K562 (cell line): ENCODE measurements around the gene BICD1. TPM values are rescaled to one million over a fixed set of nuclear protein-coding genes. Genes with fewer than 3 reads are reported as not detected.

ENCODE experiments used
- ATAC-seq: fragments of 200-7000 bp; cut with Tn5 transposase; 3 replicates; pipeline ENCODE4 v1.9.1; 2020; ENCODE audit warnings: moderate library complexity
- BruUV-seq: library from RNA; stranded (reverse); fragments of 400-500 nt; replicated peaks from 2 replicates; lab custom pipeline; 2021; lab: Mats Ljungman, UMichigan
- CTCF ChIA-PET: fragments of 300-600 bp; formaldehyde crosslinking; extraction: SDS; loops from one replicate; lab custom pipeline; 2021; ENCODE audit warnings: low intra/inter-chr PET ratio; lab: Yijun Ruan, JAX
- POLR2A ChIA-PET: fragments of 300-600, 350-650 bp; sonication (Branson Sonifier 250); formaldehyde crosslinking; extraction: SDS; loops from one replicate; lab custom pipeline; 2021; ENCODE audit warnings: antibody characterized with exemption, inconsistent platforms; lab: Yijun Ruan, JAX
- DNase-seq, 4 experiments: peaks; one replicate each; pipeline versions ENCODE4 v3.0.0 to v3.0.0-alpha.2; 2011 to 2018; ENCODE audit warnings: low spot score in 3 of 4, mixed read lengths in 3 of 4; ENCODE audit errors: extremely low read depth in 1 of 4
- FAIRE-seq: peaks from 2 replicates; lab custom pipeline; 2011; peaks lifted over from hg19 to GRCh38; lab: Jason Lieb, UNC
- H2AFZ ChIP-seq: 2 replicates; pipeline ENCODE4 v1.6.0; 2011; ENCODE audit warnings: low read depth, low read length, control low read depth, inconsistent platforms
- H3K27ac ChIP-seq: fragments of 200-600 bp; 3 replicates; pipeline ENCODE4 v1.8.0; 2011; ENCODE audit warnings: low read depth, mild to moderate bottlenecking, control low read depth, inconsistent platforms, low read length, moderate library complexity, mixed read lengths; ENCODE audit errors: extremely low read depth
- H3K27me3 ChIP-seq, 2 experiments: fragments of 300-600 bp in 1 of 2; 2 replicates in 1 of 2; 3 replicates in 1 of 2; pipeline versions ENCODE4 v1.6.0 to v1.8.0; 2011; ENCODE audit warnings: inconsistent platforms in 2 of 2, low read length in 2 of 2, mild to moderate bottlenecking in 1 of 2, mixed read lengths in 1 of 2, moderate library complexity in 1 of 2; ENCODE audit not compliant: control insufficient read depth in 2 of 2, insufficient read depth in 2 of 2
- H3K36me3 ChIP-seq: fragments of 300-600 bp; 3 replicates; pipeline ENCODE4 v1.8.0; 2011; ENCODE audit warnings: mild to moderate bottlenecking, low read length, inconsistent platforms; ENCODE audit not compliant: control insufficient read depth, insufficient read depth
- H3K4me1 ChIP-seq, 2 experiments: fragments of 200-600 bp in 1 of 2; replicated peaks in 1 of 2; 2 replicates in 1 of 2; 3 replicates in 1 of 2; pipeline versions ENCODE4 v1.5.1 to v1.8.0; 2011; ENCODE audit warnings: inconsistent platforms in 2 of 2, low read length in 2 of 2, mild to moderate bottlenecking in 1 of 2, mixed read lengths in 1 of 2, moderate library complexity in 1 of 2; ENCODE audit not compliant: control insufficient read depth in 2 of 2, insufficient read depth in 2 of 2
- H3K4me2 ChIP-seq: 2 replicates; pipeline ENCODE4 v1.6.1; 2011; ENCODE audit warnings: low read length, control low read depth, inconsistent platforms, mixed read lengths; ENCODE audit not compliant: insufficient read depth
- H3K4me3 ChIP-seq: fragments of 200-600 bp; sonication (generic), shearing (Covaris generic); 2 replicates; pipeline ENCODE4 v1.5.1; 2016; ENCODE audit warnings: control low read depth, inconsistent platforms
- H3K79me2 ChIP-seq: fragments of 200-600 bp; 3 replicates; pipeline ENCODE4 v1.8.0; 2011; ENCODE audit warnings: low read length, inconsistent platforms; ENCODE audit not compliant: control insufficient read depth, insufficient read depth
- H3K9ac ChIP-seq, 2 experiments: 2 replicates each; pipeline versions ENCODE4 v1.6.0 to v1.6.1; 2011; ENCODE audit warnings: low read depth in 2 of 2, low read length in 2 of 2, control low read depth in 1 of 2, inconsistent platforms in 1 of 2, mild to moderate bottlenecking in 1 of 2, mixed read lengths in 1 of 2; ENCODE audit not compliant: insufficient read depth in 1 of 2
- H3K9me1 ChIP-seq: one replicate; pipeline ENCODE4 v1.6.0; 2011; ENCODE audit warnings: inconsistent platforms, mild to moderate bottlenecking, low read length, moderate library complexity; ENCODE audit not compliant: control insufficient read depth, insufficient read depth
- H3K9me3 ChIP-seq: replicated peaks from 2 replicates; pipeline ENCODE4 v1.5.1; 2011; ENCODE audit warnings: low read depth, low read length, inconsistent platforms; ENCODE audit not compliant: control insufficient read depth, insufficient read depth
- H4K20me1 ChIP-seq: replicated peaks from 2 replicates; pipeline ENCODE4 v1.6.1; 2011; ENCODE audit warnings: low read length, inconsistent platforms, mixed read lengths; ENCODE audit not compliant: control insufficient read depth, insufficient read depth
- CEBPB ChIP-seq: fragments of 450-650 bp; IDR thresholded peaks from 2 replicates; pipeline ENCODE4 v1.6.1; 2016; ENCODE audit warnings: missing genetic modification characterization, missing compliant biosample characterization
- CREM ChIP-seq: IDR thresholded peaks from 2 replicates; pipeline ENCODE4 v1.6.1; 2014; ENCODE audit warnings: antibody characterized with exemption, low read depth
- FOS ChIP-seq: IDR thresholded peaks from 3 replicates; pipeline ENCODE4 v1.6.1; 2011; ENCODE audit not compliant: insufficient read length; ENCODE audit errors: extremely low read depth
- JUN ChIP-seq, 2 experiments: sonication (generic) in 1 of 2; formaldehyde crosslinking in 1 of 2; IDR thresholded peaks; 2 replicates each; pipeline versions ENCODE4 v1.6.1 to v1.8.0; 2012 to 2022; ENCODE audit warnings: borderline replicate concordance in 2 of 2, mild to moderate bottlenecking in 2 of 2, improper control_type of control experiment in 1 of 2, low read depth in 1 of 2, low read length in 1 of 2, missing genetic modification reagents in 1 of 2
- MEIS2 ChIP-seq: fragments of 450-650 bp; IDR thresholded peaks from 2 replicates; pipeline ENCODE4 v1.6.1; 2014; ENCODE audit warnings: mild to moderate bottlenecking; ENCODE audit not compliant: partially characterized antibody
- SMARCE1 ChIP-seq: fragments of 450-650 bp; IDR thresholded peaks from 2 replicates; pipeline ENCODE4 v1.7.1; 2016; ENCODE audit warnings: mild to moderate bottlenecking
- ZNF766 ChIP-seq: fragments of 200-800 bp; sonication (Bioruptor generic); conservative IDR thresholded peaks from 2 replicates; pipeline ENCODE4 v1.6.1; 2016; ENCODE audit warnings: missing genetic modification characterization, missing compliant biosample characterization
- WGBS: fragments of 100-300 bp; shearing (Covaris generic); methylation state at CpG from one replicate; pipeline ENCODE4 v1.1.6; 2016; ENCODE audit warnings: low coverage, mixed read lengths; ENCODE audit not compliant: insufficient coverage; ENCODE audit errors: missing lambda C conversion rate; 5-methylcytosine and 5-hydroxymethylcytosine counted together
- in situ Hi-C: fragments of 300-500 bp; cut with MboI; formaldehyde crosslinking; loops from 4 replicates; pipeline ENCODE4 v1.15.0; 2018; ENCODE audit warnings: inconsistent platforms, mixed read lengths
- intact Hi-C: fragments of 100-400 bp; cut with micrococcal nuclease; formaldehyde crosslinking; loops from 2 replicates; pipeline ENCODE4 v1.14.2; 2022
- polyA plus RNA-seq, 8 experiments: library from polyadenylated mRNA; depleted of rRNA in 4 of 8; stranded (reverse) in 5 of 8; unstranded in 3 of 8; fragments of >200 nt; fragmentation: Nextera tagmentation in 2 of 8; fragmentation: Illumina TruSeq in 1 of 8; extraction: Ambion mirVana in 2 of 8; extraction: Trizol in 1 of 8; gene quantifications; 2 replicates each; pipeline versions ENCODE4 v1.2.1 to v1.2.3, GENCODE V29; 2011 to 2014; ENCODE audit warnings: inconsistent platforms in 1 of 8, missing spikeins in 1 of 8
- total RNA-seq, 7 experiments: library from RNA; depleted of rRNA in 6 of 7; stranded (reverse); fragments of >200 nt in 6 of 7; fragmentation: Illumina TruSeq in 2 of 7; extraction: Trizol in 2 of 7; gene quantifications; 2 replicates each; pipeline versions ENCODE4 v1.2.1 to v1.2.3, GENCODE V29; 2011 to 2021; ENCODE audit warnings: low replicate concordance in 1 of 7
- TF ChIP-seq, protein P1 (sequence below): fragments of 150-350 bp; IDR thresholded peaks from 2 replicates; pipeline ENCODE4 v1.6.1; 2014; ENCODE audit warnings: low read depth, mild to moderate bottlenecking, low read length, borderline replicate concordance
- TF ChIP-seq, protein P2 (sequence below): fragments of 450-650 bp; formaldehyde crosslinking; IDR thresholded peaks from 2 replicates; pipeline ENCODE4 v1.4.0; 2020; ENCODE audit warnings: mild to moderate bottlenecking, moderate library complexity

BICD1 gene
- total and polyA plus RNA-seq, 9 of the 15 experiments (the other 6 are each of a cell fraction or from before 2014, with no cell fraction given) = 3.5 to 21.1 (median 12.5) TPM

DNA sequence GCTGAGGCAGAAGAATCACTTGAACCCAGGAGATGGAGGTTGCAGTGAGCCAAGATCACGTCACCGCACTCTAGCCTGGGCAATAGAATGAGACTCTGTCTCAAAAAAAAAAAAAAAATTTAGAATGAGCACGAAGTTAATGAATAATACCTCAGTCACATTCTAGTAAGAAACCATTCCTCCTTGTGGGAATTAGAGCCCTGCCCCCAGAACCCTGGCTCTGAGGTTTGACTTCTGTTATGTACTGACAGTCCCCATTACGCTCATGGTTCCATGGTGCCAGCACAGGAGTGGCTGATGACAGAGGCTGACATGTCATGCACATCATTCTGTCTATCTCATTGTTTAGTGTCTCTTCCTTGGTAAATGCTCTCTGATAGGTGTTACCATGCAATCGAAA, 160.1 kb downstream of the BICD1 start:
- Histone ChIP-seq H3K79me2 (no peaks in the 10 kb centered on the region), H3K4me3 (no peak overlapping the region), H3K9ac (no peak overlapping the region), H3K4me2 (no peak overlapping the region), H2AFZ (no peak overlapping the region)
- 0 out of 3 replicates have a peak, but pooled peaks have one; percentile 33 for ATAC-seq
- CTCF ChIA-PET = no interaction called here
- TF ChIP-seq SMARCE1 (no peak), MEIS2 (peak; percentile 26), CREM (no peak)
- TF ChIP-seq, all 486 proteins: peak for 1
- Histone ChIP-seq H3K27me3 (no peaks in the 10 kb centered on the region), H4K20me1 (no peaks in the 10 kb centered on the region), H3K4me1 (no peaks in the 10 kb centered on the region), H3K27ac (no peak overlapping the region), H3K9me1 (no peaks in the 10 kb centered on the region), H3K36me3 (no peaks in the 10 kb centered on the region), H3K9me3 (no peaks in the 10 kb centered on the region)
- POLR2A ChIA-PET = no interaction called here
- BruUV-seq = no TSS peak
- in situ Hi-C loops = no loop called here
- 66% methylated on average over 5 of the region's 5 CpGs for WGBS
- FAIRE-seq (no peak), DNase-seq (no peak)
- intact Hi-C loops = no loop called here

DNA sequence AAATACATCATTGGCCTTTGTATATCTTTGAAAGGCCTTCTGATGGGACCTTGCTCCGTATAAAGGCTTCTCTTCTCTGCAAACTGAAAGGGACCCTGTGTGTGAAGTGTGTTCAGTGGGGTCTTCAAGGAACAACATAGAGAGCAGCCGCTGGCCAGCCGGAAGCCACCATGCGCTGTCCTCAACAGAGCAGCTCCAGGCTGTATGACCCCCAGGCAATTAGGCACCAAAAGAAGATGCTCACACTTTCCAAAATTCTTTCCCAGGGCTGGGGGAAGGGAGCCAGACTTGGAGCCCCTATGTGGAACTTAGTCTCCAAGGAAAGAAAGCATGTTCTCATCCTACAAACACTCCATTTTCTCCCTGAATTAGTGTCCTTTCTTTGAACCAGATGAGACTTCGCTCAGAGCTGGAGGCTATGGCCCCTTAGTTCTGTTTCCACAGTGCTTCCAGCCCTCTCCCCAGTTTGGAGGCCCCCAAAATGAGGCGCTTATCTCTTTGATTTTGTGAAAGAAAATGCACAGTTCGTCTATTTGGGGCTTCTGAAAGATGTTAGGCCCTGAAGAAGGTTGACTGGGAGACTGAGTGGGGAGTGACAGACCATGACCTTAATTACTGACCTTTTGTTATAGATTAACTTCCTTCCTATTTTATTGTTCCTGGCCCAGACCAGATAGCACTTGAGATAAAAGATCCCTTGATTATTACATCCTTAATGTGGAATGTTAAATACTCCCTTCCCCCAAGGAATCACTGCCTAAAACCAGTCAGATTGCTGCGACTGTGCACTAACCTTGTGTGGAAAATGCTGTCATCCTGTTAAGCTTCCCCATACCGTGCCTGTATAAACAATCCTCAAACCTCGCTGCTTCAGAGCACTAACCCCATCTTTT, 164.4 kb downstream of the BICD1 start:
- Histone ChIP-seq H3K4me3 (no peak overlapping the region), H3K4me1 (peaks cover 5 to 14% of the 10 kb centered on the region in 2 experiments; a peak in 4 of 5 replicates), H3K79me2 (no peaks in the 10 kb centered on the region), H3K9ac (no peak overlapping the region), H3K36me3 (no peaks in the 10 kb centered on the region), H3K9me1 (no peaks in the 10 kb centered on the region), H2AFZ (no peak overlapping the region), H3K27me3 (no peaks in the 10 kb centered on the region), H3K9me3 (no peaks in the 10 kb centered on the region), H3K4me2 (no peak overlapping the region), H3K27ac (no peak overlapping the region), H4K20me1 (no peaks in the 10 kb centered on the region)
- no TSS peak for BruUV-seq
- intact Hi-C loops (no loop called here), in situ Hi-C loops (no loop called here)
- no peak for DNase-seq
- ATAC-seq = no peak
- no peak for FAIRE-seq
- ChIA-PET CTCF (interaction anchor here (0.7 kb wide), 1 partner anchor 65 kb away, joined by 3 read pairs; no protein-coding TSS in a partner anchor), POLR2A (no interaction called here)
- WGBS = 51% methylated on average over 8 of the region's 10 CpGs
- no peak for TF ChIP-seq ZNF766 (CRISPR knock-in tag)
- no peak for TF ChIP-seq CEBPB
- TF ChIP-seq FOS = no peak
- TF ChIP-seq, protein P1, sequence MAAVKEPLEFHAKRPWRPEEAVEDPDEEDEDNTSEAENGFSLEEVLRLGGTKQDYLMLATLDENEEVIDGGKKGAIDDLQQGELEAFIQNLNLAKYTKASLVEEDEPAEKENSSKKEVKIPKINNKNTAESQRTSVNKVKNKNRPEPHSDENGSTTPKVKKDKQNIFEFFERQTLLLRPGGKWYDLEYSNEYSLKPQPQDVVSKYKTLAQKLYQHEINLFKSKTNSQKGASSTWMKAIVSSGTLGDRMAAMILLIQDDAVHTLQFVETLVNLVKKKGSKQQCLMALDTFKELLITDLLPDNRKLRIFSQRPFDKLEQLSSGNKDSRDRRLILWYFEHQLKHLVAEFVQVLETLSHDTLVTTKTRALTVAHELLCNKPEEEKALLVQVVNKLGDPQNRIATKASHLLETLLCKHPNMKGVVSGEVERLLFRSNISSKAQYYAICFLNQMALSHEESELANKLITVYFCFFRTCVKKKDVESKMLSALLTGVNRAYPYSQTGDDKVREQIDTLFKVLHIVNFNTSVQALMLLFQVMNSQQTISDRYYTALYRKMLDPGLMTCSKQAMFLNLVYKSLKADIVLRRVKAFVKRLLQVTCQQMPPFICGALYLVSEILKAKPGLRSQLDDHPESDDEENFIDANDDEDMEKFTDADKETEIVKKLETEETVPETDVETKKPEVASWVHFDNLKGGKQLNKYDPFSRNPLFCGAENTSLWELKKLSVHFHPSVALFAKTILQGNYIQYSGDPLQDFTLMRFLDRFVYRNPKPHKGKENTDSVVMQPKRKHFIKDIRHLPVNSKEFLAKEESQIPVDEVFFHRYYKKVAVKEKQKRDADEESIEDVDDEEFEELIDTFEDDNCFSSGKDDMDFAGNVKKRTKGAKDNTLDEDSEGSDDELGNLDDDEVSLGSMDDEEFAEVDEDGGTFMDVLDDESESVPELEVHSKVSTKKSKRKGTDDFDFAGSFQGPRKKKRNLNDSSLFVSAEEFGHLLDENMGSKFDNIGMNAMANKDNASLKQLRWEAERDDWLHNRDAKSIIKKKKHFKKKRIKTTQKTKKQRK = no peak
- TF ChIP-seq, protein P2, sequence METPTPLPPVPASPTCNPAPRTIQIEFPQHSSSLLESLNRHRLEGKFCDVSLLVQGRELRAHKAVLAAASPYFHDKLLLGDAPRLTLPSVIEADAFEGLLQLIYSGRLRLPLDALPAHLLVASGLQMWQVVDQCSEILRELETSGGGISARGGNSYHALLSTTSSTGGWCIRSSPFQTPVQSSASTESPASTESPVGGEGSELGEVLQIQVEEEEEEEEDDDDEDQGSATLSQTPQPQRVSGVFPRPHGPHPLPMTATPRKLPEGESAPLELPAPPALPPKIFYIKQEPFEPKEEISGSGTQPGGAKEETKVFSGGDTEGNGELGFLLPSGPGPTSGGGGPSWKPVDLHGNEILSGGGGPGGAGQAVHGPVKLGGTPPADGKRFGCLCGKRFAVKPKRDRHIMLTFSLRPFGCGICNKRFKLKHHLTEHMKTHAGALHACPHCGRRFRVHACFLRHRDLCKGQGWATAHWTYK = no peak
- no peak for TF ChIP-seq JUN (IDR thresholded peaks at IDR 0.05; ENCODE audit: borderline replicate concordance, low read depth, low read length)
- no peak for TF ChIP-seq JUN (CRISPR knock-in tag; IDR thresholded peaks at IDR 0.05; ENCODE audit: borderline replicate concordance)
